K562 (cell line): ENCODE results near the gene XCL1. TPM values are rescaled to one million over a fixed set of nuclear protein-coding genes. Genes with fewer than 3 reads are reported as not detected.

Experiments
- ATAC-seq: fragments of 200-7000 bp; cut with Tn5 transposase; 3 replicates; pipeline ENCODE4 v1.9.1; 2020; ENCODE audit warnings: moderate library complexity
- BruUV-seq: library from RNA; stranded (reverse); fragments of 400-500 nt; replicated peaks from 2 replicates; lab custom pipeline; 2021; lab: Mats Ljungman, UMichigan
- CTCF ChIA-PET: fragments of 300-600 bp; formaldehyde crosslinking; extraction: SDS; loops from one replicate; lab custom pipeline; 2021; ENCODE audit warnings: low intra/inter-chr PET ratio; lab: Yijun Ruan, JAX
- POLR2A ChIA-PET: fragments of 300-600, 350-650 bp; sonication (Branson Sonifier 250); formaldehyde crosslinking; extraction: SDS; loops from one replicate; lab custom pipeline; 2021; ENCODE audit warnings: antibody characterized with exemption, inconsistent platforms; lab: Yijun Ruan, JAX
- DNase-seq, 4 experiments: peaks; one replicate each; pipeline versions ENCODE4 v3.0.0 to v3.0.0-alpha.2; 2011 to 2018; ENCODE audit warnings: low spot score in 3 of 4, mixed read lengths in 3 of 4; ENCODE audit errors: extremely low read depth in 1 of 4
- FAIRE-seq: peaks from 2 replicates; lab custom pipeline; 2011; peaks lifted over from hg19 to GRCh38; lab: Jason Lieb, UNC
- H2AFZ ChIP-seq: 2 replicates; pipeline ENCODE4 v1.6.0; 2011; ENCODE audit warnings: low read depth, low read length, control low read depth, inconsistent platforms
- H3K27ac ChIP-seq: fragments of 200-600 bp; 3 replicates; pipeline ENCODE4 v1.8.0; 2011; ENCODE audit warnings: low read depth, mild to moderate bottlenecking, control low read depth, inconsistent platforms, low read length, moderate library complexity, mixed read lengths; ENCODE audit errors: extremely low read depth
- H3K27me3 ChIP-seq, 2 experiments: fragments of 300-600 bp in 1 of 2; 2 replicates in 1 of 2; 3 replicates in 1 of 2; pipeline versions ENCODE4 v1.6.0 to v1.8.0; 2011; ENCODE audit warnings: inconsistent platforms in 2 of 2, low read length in 2 of 2, mild to moderate bottlenecking in 1 of 2, mixed read lengths in 1 of 2, moderate library complexity in 1 of 2; ENCODE audit not compliant: control insufficient read depth in 2 of 2, insufficient read depth in 2 of 2
- H3K36me3 ChIP-seq: fragments of 300-600 bp; 3 replicates; pipeline ENCODE4 v1.8.0; 2011; ENCODE audit warnings: mild to moderate bottlenecking, low read length, inconsistent platforms; ENCODE audit not compliant: control insufficient read depth, insufficient read depth
- H3K4me1 ChIP-seq, 2 experiments: fragments of 200-600 bp in 1 of 2; replicated peaks in 1 of 2; 2 replicates in 1 of 2; 3 replicates in 1 of 2; pipeline versions ENCODE4 v1.5.1 to v1.8.0; 2011; ENCODE audit warnings: inconsistent platforms in 2 of 2, low read length in 2 of 2, mild to moderate bottlenecking in 1 of 2, mixed read lengths in 1 of 2, moderate library complexity in 1 of 2; ENCODE audit not compliant: control insufficient read depth in 2 of 2, insufficient read depth in 2 of 2
- H3K4me2 ChIP-seq: 2 replicates; pipeline ENCODE4 v1.6.1; 2011; ENCODE audit warnings: low read length, control low read depth, inconsistent platforms, mixed read lengths; ENCODE audit not compliant: insufficient read depth
- H3K4me3 ChIP-seq: fragments of 200-600 bp; sonication (generic), shearing (Covaris generic); 2 replicates; pipeline ENCODE4 v1.5.1; 2016; ENCODE audit warnings: control low read depth, inconsistent platforms
- H3K79me2 ChIP-seq: fragments of 200-600 bp; 3 replicates; pipeline ENCODE4 v1.8.0; 2011; ENCODE audit warnings: low read length, inconsistent platforms; ENCODE audit not compliant: control insufficient read depth, insufficient read depth
- H3K9ac ChIP-seq, 2 experiments: 2 replicates each; pipeline versions ENCODE4 v1.6.0 to v1.6.1; 2011; ENCODE audit warnings: low read depth in 2 of 2, low read length in 2 of 2, control low read depth in 1 of 2, inconsistent platforms in 1 of 2, mild to moderate bottlenecking in 1 of 2, mixed read lengths in 1 of 2; ENCODE audit not compliant: insufficient read depth in 1 of 2
- H3K9me1 ChIP-seq: one replicate; pipeline ENCODE4 v1.6.0; 2011; ENCODE audit warnings: inconsistent platforms, mild to moderate bottlenecking, low read length, moderate library complexity; ENCODE audit not compliant: control insufficient read depth, insufficient read depth
- H3K9me3 ChIP-seq: replicated peaks from 2 replicates; pipeline ENCODE4 v1.5.1; 2011; ENCODE audit warnings: low read depth, low read length, inconsistent platforms; ENCODE audit not compliant: control insufficient read depth, insufficient read depth
- H4K20me1 ChIP-seq: replicated peaks from 2 replicates; pipeline ENCODE4 v1.6.1; 2011; ENCODE audit warnings: low read length, inconsistent platforms, mixed read lengths; ENCODE audit not compliant: control insufficient read depth, insufficient read depth
- ASH1L ChIP-seq: fragments of 450-650 bp; IDR thresholded peaks from 2 replicates; pipeline ENCODE4 v1.6.1; 2018; ENCODE audit warnings: borderline replicate concordance, mild to moderate bottlenecking, low read depth; ENCODE audit not compliant: partially characterized antibody
- DDX20 ChIP-seq: fragments of 450-650 bp; IDR thresholded peaks from 2 replicates; pipeline ENCODE4 v1.6.1; 2016; ENCODE audit warnings: missing genetic modification characterization, low read depth, mild to moderate bottlenecking, missing compliant biosample characterization, moderate library complexity
- DMBX1 ChIP-seq: fragments of 250-450 bp; sonication (Bioruptor Pico); IDR thresholded peaks from 2 replicates; pipeline ENCODE4 v1.8.0; 2022; ENCODE audit warnings: inconsistent platforms, mild to moderate bottlenecking, moderate library complexity, borderline replicate concordance
- DPF2 ChIP-seq: fragments of 450-650 bp; IDR thresholded peaks from 2 replicates; pipeline ENCODE4 v1.6.1; 2016
- FOXP1 ChIP-seq: sonication (generic); formaldehyde crosslinking; IDR thresholded peaks from 2 replicates; pipeline ENCODE4 v1.8.0; 2022; ENCODE audit warnings: mild to moderate bottlenecking, missing genetic modification reagents
- HIVEP1 ChIP-seq: fragments of 250-450 bp; sonication (Bioruptor Pico); IDR thresholded peaks from 2 replicates; pipeline ENCODE4 v1.4.0; 2020; ENCODE audit warnings: mild to moderate bottlenecking
- MAFF ChIP-seq: IDR thresholded peaks from 2 replicates; pipeline ENCODE4 v1.6.1; 2012; ENCODE audit warnings: low read length, improper control_type of control experiment
- MAFG ChIP-seq: fragments of 450-650 bp; conservative IDR thresholded peaks from 2 replicates; pipeline ENCODE4 v1.6.1; 2016; ENCODE audit warnings: missing genetic modification characterization, missing compliant biosample characterization
- NFXL1 ChIP-seq: fragments of 450-650 bp; formaldehyde crosslinking; IDR thresholded peaks from 2 replicates; pipeline ENCODE4 v1.4.0; 2021; ENCODE audit warnings: mild to moderate bottlenecking
- RBM15 ChIP-seq: fragments of 200-400 bp; formaldehyde crosslinking; IDR thresholded peaks from 2 replicates; pipeline ENCODE4 v1.6.1; 2018; ENCODE audit warnings: mild to moderate bottlenecking, low read length, moderate library complexity; ENCODE audit not compliant: insufficient read depth
- RBM17 ChIP-seq: fragments of 200-400 bp; formaldehyde crosslinking; IDR thresholded peaks from 2 replicates; pipeline ENCODE4 v1.6.1; 2017; ENCODE audit warnings: low read depth, mild to moderate bottlenecking, low read length, borderline replicate concordance
- RBM22 ChIP-seq: fragments of 200-400 bp; formaldehyde crosslinking; IDR thresholded peaks from 2 replicates; pipeline ENCODE4 v1.6.1; 2018; ENCODE audit warnings: low read length, low read depth; ENCODE audit not compliant: poor library complexity, severe bottlenecking
- RBM34 ChIP-seq: fragments of 200-400 bp; formaldehyde crosslinking; IDR thresholded peaks from 2 replicates; pipeline ENCODE4 v1.6.1; 2018; ENCODE audit warnings: low read length, borderline replicate concordance; ENCODE audit not compliant: insufficient read depth
- WGBS: fragments of 100-300 bp; shearing (Covaris generic); methylation state at CpG from one replicate; pipeline ENCODE4 v1.1.6; 2016; ENCODE audit warnings: low coverage, mixed read lengths; ENCODE audit not compliant: insufficient coverage; ENCODE audit errors: missing lambda C conversion rate; 5-methylcytosine and 5-hydroxymethylcytosine counted together
- in situ Hi-C: fragments of 300-500 bp; cut with MboI; formaldehyde crosslinking; loops from 4 replicates; pipeline ENCODE4 v1.15.0; 2018; ENCODE audit warnings: inconsistent platforms, mixed read lengths
- intact Hi-C: fragments of 100-400 bp; cut with micrococcal nuclease; formaldehyde crosslinking; loops from 2 replicates; pipeline ENCODE4 v1.14.2; 2022
- polyA plus RNA-seq, 8 experiments: library from polyadenylated mRNA; depleted of rRNA in 4 of 8; stranded (reverse) in 5 of 8; unstranded in 3 of 8; fragments of >200 nt; fragmentation: Nextera tagmentation in 2 of 8; fragmentation: Illumina TruSeq in 1 of 8; extraction: Ambion mirVana in 2 of 8; extraction: Trizol in 1 of 8; gene quantifications; 2 replicates each; pipeline versions ENCODE4 v1.2.1 to v1.2.3, GENCODE V29; 2011 to 2014; ENCODE audit warnings: inconsistent platforms in 1 of 8, missing spikeins in 1 of 8
- total RNA-seq, 7 experiments: library from RNA; depleted of rRNA in 6 of 7; stranded (reverse); fragments of >200 nt in 6 of 7; fragmentation: Illumina TruSeq in 2 of 7; extraction: Trizol in 2 of 7; gene quantifications; 2 replicates each; pipeline versions ENCODE4 v1.2.1 to v1.2.3, GENCODE V29; 2011 to 2021; ENCODE audit warnings: low replicate concordance in 1 of 7
- TF ChIP-seq, protein P1 (sequence below): fragments of 450-650 bp; formaldehyde crosslinking; IDR thresholded peaks from 2 replicates; pipeline ENCODE4 v1.4.0; 2022; ENCODE audit warnings: missing genetic modification characterization
- TF ChIP-seq, protein P2 (sequence below): fragments of 450-650 bp; IDR thresholded peaks from one replicate; pipeline ENCODE4 v1.6.1; 2018; ENCODE audit warnings: mild to moderate bottlenecking, moderate library complexity; ENCODE audit not compliant: partially characterized antibody
- TF ChIP-seq, protein P3 (sequence below), 2 experiments: fragments of 450-650 bp; IDR thresholded peaks; 2 replicates each; pipeline ENCODE4 v1.6.1; 2018; ENCODE audit warnings: mild to moderate bottlenecking in 2 of 2, low read depth in 1 of 2; ENCODE audit not compliant: partially characterized antibody in 2 of 2

Gene XCL1
- total and polyA plus RNA-seq, 9 of the 15 experiments (the other 6 are each of a cell fraction or from before 2014, with no cell fraction given), result 0.06 to 0.09 (median 0.06) TPM; not detected in 6

DNA sequence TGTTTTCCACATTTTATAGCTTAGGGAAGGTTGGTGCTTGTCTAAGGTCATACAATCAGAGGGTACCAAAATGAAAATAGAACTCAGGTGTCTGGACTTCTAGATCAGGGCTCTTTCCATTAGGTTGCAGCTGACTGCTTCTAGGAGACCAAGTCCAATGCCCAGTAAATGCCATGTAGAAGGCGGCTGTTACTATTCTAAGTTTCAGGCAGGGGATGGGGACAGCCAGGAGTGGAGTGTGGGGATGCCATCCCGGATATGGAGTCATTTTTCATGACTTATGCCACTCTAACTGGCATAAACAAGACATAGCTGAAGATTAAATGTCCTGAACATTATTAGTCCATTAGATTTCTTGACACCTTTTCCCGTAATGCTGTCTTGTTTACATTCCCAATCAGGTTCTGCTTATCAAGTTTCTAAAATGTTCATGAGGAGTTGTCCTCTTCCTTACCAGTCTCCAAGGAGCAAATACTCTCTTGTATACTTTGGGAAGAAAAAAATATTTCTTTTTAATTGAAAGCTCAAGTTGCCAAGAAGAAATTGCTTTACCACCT lies 31.5 kb downstream of the XCL1 start:
- Histone ChIP-seq H3K4me3 (no peak overlapping the region), H3K27me3 (peaks cover 9 to 15% of the 10 kb centered on the region in 2 experiments; a peak in 4 of 5 replicates), H2AFZ (no peak overlapping the region), H4K20me1 (no peaks in the 10 kb centered on the region), H3K9ac (no peak overlapping the region), H3K79me2 (no peaks in the 10 kb centered on the region), H3K36me3 (no peaks in the 10 kb centered on the region), H3K4me1 (peaks cover 0 to 5% of the 10 kb centered on the region in 2 experiments; a peak in 2 of 5 replicates), H3K9me3 (no peaks in the 10 kb centered on the region), H3K4me2 (no peak overlapping the region), H3K27ac (no peak overlapping the region), H3K9me1 (no peaks in the 10 kb centered on the region)
- WGBS, result 2% methylated on average over 3 of the region's 3 CpGs
- in situ Hi-C loops (loop anchor here (25.0 kb wide), 1 partner anchor 754 kb away; the partner anchor contains the start of genes BLZF1 and NME7), intact Hi-C loops (no loop called here)
- ChIA-PET CTCF (no interaction called here), POLR2A (no interaction called here)
- no TSS peak for BruUV-seq
- ATAC-seq (no peak), DNase-seq (no peak), FAIRE-seq (no peak)
- TF ChIP-seq ASH1L (no peak), MAFF (no peak), RBM22 (no peak), RBM15 (no peak), HIVEP1 (no peak), RBM34 (no peak), NFXL1 (CRISPR knock-in tag) (no peak), FOXP1 (CRISPR knock-in tag) (no peak), RBM17 (no peak), MAFG (tag) (no peak), DDX20 (no peak), DMBX1 (no peak), DPF2 (no peak)
- TF ChIP-seq, protein P1, sequence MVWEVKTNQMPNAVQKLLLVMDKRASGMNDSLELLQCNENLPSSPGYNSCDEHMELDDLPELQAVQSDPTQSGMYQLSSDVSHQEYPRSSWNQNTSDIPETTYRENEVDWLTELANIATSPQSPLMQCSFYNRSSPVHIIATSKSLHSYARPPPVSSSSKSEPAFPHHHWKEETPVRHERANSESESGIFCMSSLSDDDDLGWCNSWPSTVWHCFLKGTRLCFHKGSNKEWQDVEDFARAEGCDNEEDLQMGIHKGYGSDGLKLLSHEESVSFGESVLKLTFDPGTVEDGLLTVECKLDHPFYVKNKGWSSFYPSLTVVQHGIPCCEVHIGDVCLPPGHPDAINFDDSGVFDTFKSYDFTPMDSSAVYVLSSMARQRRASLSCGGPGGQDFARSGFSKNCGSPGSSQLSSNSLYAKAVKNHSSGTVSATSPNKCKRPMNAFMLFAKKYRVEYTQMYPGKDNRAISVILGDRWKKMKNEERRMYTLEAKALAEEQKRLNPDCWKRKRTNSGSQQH (CRISPR knock-in tag), result no peak
- TF ChIP-seq, protein P2, sequence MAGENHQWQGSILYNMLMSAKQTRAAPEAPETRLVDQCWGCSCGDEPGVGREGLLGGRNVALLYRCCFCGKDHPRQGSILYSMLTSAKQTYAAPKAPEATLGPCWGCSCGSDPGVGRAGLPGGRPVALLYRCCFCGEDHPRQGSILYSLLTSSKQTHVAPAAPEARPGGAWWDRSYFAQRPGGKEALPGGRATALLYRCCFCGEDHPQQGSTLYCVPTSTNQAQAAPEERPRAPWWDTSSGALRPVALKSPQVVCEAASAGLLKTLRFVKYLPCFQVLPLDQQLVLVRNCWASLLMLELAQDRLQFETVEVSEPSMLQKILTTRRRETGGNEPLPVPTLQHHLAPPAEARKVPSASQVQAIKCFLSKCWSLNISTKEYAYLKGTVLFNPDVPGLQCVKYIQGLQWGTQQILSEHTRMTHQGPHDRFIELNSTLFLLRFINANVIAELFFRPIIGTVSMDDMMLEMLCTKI, result no peak
- TF ChIP-seq, protein P3, sequence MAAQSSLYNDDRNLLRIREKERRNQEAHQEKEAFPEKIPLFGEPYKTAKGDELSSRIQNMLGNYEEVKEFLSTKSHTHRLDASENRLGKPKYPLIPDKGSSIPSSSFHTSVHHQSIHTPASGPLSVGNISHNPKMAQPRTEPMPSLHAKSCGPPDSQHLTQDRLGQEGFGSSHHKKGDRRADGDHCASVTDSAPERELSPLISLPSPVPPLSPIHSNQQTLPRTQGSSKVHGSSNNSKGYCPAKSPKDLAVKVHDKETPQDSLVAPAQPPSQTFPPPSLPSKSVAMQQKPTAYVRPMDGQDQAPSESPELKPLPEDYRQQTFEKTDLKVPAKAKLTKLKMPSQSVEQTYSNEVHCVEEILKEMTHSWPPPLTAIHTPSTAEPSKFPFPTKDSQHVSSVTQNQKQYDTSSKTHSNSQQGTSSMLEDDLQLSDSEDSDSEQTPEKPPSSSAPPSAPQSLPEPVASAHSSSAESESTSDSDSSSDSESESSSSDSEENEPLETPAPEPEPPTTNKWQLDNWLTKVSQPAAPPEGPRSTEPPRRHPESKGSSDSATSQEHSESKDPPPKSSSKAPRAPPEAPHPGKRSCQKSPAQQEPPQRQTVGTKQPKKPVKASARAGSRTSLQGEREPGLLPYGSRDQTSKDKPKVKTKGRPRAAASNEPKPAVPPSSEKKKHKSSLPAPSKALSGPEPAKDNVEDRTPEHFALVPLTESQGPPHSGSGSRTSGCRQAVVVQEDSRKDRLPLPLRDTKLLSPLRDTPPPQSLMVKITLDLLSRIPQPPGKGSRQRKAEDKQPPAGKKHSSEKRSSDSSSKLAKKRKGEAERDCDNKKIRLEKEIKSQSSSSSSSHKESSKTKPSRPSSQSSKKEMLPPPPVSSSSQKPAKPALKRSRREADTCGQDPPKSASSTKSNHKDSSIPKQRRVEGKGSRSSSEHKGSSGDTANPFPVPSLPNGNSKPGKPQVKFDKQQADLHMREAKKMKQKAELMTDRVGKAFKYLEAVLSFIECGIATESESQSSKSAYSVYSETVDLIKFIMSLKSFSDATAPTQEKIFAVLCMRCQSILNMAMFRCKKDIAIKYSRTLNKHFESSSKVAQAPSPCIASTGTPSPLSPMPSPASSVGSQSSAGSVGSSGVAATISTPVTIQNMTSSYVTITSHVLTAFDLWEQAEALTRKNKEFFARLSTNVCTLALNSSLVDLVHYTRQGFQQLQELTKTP (IDR thresholded peaks at IDR 0.05; ENCODE audit: low read depth in 1 of 2, partially characterized antibody in 2 of 2), result no peak
